Measurements from ENCODE around the gene TYW1B.
"Not testable (repeated sequence)": the region's sequence is repeated elsewhere in the genome, so short reads cannot be mapped to it uniquely, and the experiment has no call there.

DNA sequence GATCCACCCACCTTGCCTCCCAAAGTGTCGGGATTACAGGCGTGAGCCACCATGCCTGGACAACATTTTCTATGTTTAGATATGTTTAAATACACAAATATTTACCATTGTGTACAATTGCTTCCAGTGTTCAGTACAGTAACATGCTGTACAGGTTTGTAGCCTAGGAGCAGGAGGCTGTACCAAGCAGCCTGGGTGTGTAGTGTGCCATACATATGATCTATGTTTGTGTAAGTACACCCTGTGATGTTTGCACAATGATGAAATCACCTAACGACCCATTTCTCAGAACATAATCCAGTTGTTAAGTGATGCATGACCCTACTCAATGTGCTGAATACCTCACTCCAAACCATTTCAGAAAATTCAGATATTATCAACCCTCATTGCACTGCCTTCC is 297.0 kb downstream of the TYW1B start:
- TF ChIP-seq POLR2A (IDR thresholded peaks at IDR 0.05): not testable (repeated sequence)
- TF ChIP-seq, protein P1, sequence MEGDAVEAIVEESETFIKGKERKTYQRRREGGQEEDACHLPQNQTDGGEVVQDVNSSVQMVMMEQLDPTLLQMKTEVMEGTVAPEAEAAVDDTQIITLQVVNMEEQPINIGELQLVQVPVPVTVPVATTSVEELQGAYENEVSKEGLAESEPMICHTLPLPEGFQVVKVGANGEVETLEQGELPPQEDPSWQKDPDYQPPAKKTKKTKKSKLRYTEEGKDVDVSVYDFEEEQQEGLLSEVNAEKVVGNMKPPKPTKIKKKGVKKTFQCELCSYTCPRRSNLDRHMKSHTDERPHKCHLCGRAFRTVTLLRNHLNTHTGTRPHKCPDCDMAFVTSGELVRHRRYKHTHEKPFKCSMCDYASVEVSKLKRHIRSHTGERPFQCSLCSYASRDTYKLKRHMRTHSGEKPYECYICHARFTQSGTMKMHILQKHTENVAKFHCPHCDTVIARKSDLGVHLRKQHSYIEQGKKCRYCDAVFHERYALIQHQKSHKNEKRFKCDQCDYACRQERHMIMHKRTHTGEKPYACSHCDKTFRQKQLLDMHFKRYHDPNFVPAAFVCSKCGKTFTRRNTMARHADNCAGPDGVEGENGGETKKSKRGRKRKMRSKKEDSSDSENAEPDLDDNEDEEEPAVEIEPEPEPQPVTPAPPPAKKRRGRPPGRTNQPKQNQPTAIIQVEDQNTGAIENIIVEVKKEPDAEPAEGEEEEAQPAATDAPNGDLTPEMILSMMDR (IDR thresholded peaks at IDR 0.05): not testable (repeated sequence)
